DND-41 (cell line): ENCODE results near the gene PDE8A.

Experiments used
- ATAC-seq: fragments of 200-7000 bp; cut with Tn5 transposase; 3 replicates; pipeline ENCODE4 v1.9.1; 2021; ENCODE audit warnings: low read depth; ENCODE audit not compliant: insufficient read depth
- DNase-seq: peaks from one replicate; pipeline ENCODE4 v3.0.0-alpha.2; 2020
- H2AFZ ChIP-seq: 2 replicates; pipeline ENCODE4 v1.6.0; 2012; ENCODE audit warnings: low read depth, low read length
- H3K27ac ChIP-seq: 2 replicates; pipeline ENCODE4 v1.5.1; 2012; ENCODE audit warnings: low read length, inconsistent platforms
- H3K27me3 ChIP-seq: fragments of 200-600 bp; sonication (generic); 2 replicates; pipeline ENCODE4 v1.6.0; 2012; ENCODE audit warnings: low read length, mild to moderate bottlenecking, inconsistent platforms; ENCODE audit not compliant: insufficient read depth, poor library complexity
- H3K36me3 ChIP-seq: 2 replicates; pipeline ENCODE4 v1.5.1; 2012; ENCODE audit warnings: low read length, inconsistent platforms; ENCODE audit not compliant: insufficient read depth
- H3K4me1 ChIP-seq: 2 replicates; pipeline ENCODE4 v1.5.1; 2012; ENCODE audit warnings: mild to moderate bottlenecking, low read length; ENCODE audit not compliant: insufficient read depth
- H3K4me2 ChIP-seq: 2 replicates; pipeline ENCODE4 v1.6.0; 2012; ENCODE audit warnings: mild to moderate bottlenecking, moderate library complexity, low read length, inconsistent platforms; ENCODE audit not compliant: insufficient read depth
- H3K4me3 ChIP-seq, 2 experiments: fragments of 200-600 bp in 1 of 2; shearing (Covaris generic) in 1 of 2; 2 replicates each; pipeline ENCODE4 v1.5.1; 2012 to 2016; ENCODE audit warnings: inconsistent platforms in 2 of 2, low read length in 2 of 2, mild to moderate bottlenecking in 2 of 2, low read depth in 1 of 2, moderate library complexity in 1 of 2
- H3K79me2 ChIP-seq: 2 replicates; pipeline ENCODE4 v1.6.0; 2012; ENCODE audit warnings: low read length, inconsistent platforms; ENCODE audit not compliant: insufficient read depth
- H3K9ac ChIP-seq: 2 replicates; pipeline ENCODE4 v1.6.0; 2012; ENCODE audit warnings: low read depth, mild to moderate bottlenecking, inconsistent platforms, low read length, moderate library complexity
- H3K9me3 ChIP-seq: 2 replicates; pipeline ENCODE4 v1.5.1; 2012; ENCODE audit warnings: low read length, moderate library complexity, mild to moderate bottlenecking, inconsistent platforms; ENCODE audit not compliant: insufficient read depth, severe bottlenecking
- H4K20me1 ChIP-seq: 2 replicates; pipeline ENCODE4 v1.6.0; 2012; ENCODE audit warnings: low read length; ENCODE audit not compliant: insufficient read depth
- CTCF ChIP-seq: IDR thresholded peaks from 2 replicates; pipeline ENCODE4 v1.5.1; 2012; ENCODE audit warnings: borderline replicate concordance, low read length, moderate library complexity, mild to moderate bottlenecking; ENCODE audit not compliant: poor library complexity, severe bottlenecking; ENCODE audit errors: extremely low read depth
- EZH2 ChIP-seq: IDR thresholded peaks from 3 replicates; pipeline ENCODE4 v1.6.1; 2012; ENCODE audit warnings: borderline replicate concordance, low read depth, mild to moderate bottlenecking, moderate library complexity, low read length, inconsistent platforms; ENCODE audit not compliant: severe bottlenecking

PDE8A gene

GRCh38 chr15:85044894-85045293, 63.2 kb downstream of the PDE8A start:
- H3K9me3 ChIP-seq: no peaks in the 10 kb centered on the region
- H3K4me3 ChIP-seq: no peak overlapping the region
- no peak overlapping the region for H3K9ac ChIP-seq
- H3K27ac ChIP-seq: no peak overlapping the region
- DNase-seq: no peak
- H3K4me1 ChIP-seq: no peaks in the 10 kb centered on the region
- ATAC-seq: no peak
- no peaks in the 10 kb centered on the region for H3K36me3 ChIP-seq
- H2AFZ ChIP-seq: no peak overlapping the region
- H3K27me3 ChIP-seq: no peaks in the 10 kb centered on the region
- H4K20me1 ChIP-seq: peaks cover 4% of the 10 kb centered on the region; the same call in 1 of the 2 replicates
- TF ChIP-seq CTCF (no peak), EZH2 (no peak)
- H3K79me2 ChIP-seq: no peaks in the 10 kb centered on the region
- H3K4me2 ChIP-seq: no peak overlapping the region

GRCh38 chr15:85045615-85046014, 64.0 kb downstream of the PDE8A start:
- TF ChIP-seq CTCF (no peak), EZH2 (no peak)
- no peak overlapping the region for H3K27ac ChIP-seq
- H4K20me1 ChIP-seq: peaks cover 4% of the 10 kb centered on the region; the same call in 1 of the 2 replicates
- DNase-seq: no peak
- H3K36me3 ChIP-seq: no peaks in the 10 kb centered on the region
- no peaks in the 10 kb centered on the region for H3K4me1 ChIP-seq
- no peak overlapping the region for H3K9ac ChIP-seq
- H3K9me3 ChIP-seq: no peaks in the 10 kb centered on the region
- H3K27me3 ChIP-seq: no peaks in the 10 kb centered on the region
- H3K4me2 ChIP-seq: no peak overlapping the region
- H2AFZ ChIP-seq: no peak overlapping the region
- no peak for ATAC-seq
- H3K79me2 ChIP-seq: no peaks in the 10 kb centered on the region
- no peak overlapping the region for H3K4me3 ChIP-seq

GRCh38 chr15:85047271-85047948, 65.8 kb downstream of the PDE8A start:
- no peak for DNase-seq
- TF ChIP-seq EZH2 (no peak), CTCF (no peak)
- no peaks in the 10 kb centered on the region for H3K79me2 ChIP-seq
- H3K36me3 ChIP-seq: no peaks in the 10 kb centered on the region
- no peak overlapping the region for H3K4me2 ChIP-seq
- peak; percentile 42; the same call in 1 of the 3 replicates for ATAC-seq
- peaks cover 4% of the 10 kb centered on the region; the same call in 1 of the 2 replicates for H4K20me1 ChIP-seq
- H3K27ac ChIP-seq: no peak overlapping the region
- H3K27me3 ChIP-seq: no peaks in the 10 kb centered on the region
- H2AFZ ChIP-seq: no peak overlapping the region
- no peak overlapping the region for H3K9ac ChIP-seq
- H3K9me3 ChIP-seq: no peaks in the 10 kb centered on the region
- H3K4me1 ChIP-seq: no peaks in the 10 kb centered on the region
- no peak overlapping the region for H3K4me3 ChIP-seq
